KMS-11 (cell line): Measurements from ENCODE around the gene CD3E.

ENCODE experiments used
- H2AFZ ChIP-seq: fragments of 200-600 bp; sonication (generic); 2 replicates; pipeline ENCODE4 v1.6.1; 2016; ENCODE audit warnings: antibody characterized with exemption, mixed run types, low read depth
- H3K27ac ChIP-seq: fragments of 200-600 bp; sonication (generic); 2 replicates; pipeline ENCODE4 v1.6.1; 2016; ENCODE audit warnings: mild to moderate bottlenecking, mixed run types
- H3K27me3 ChIP-seq: fragments of 200-600 bp; sonication (generic); 2 replicates; pipeline ENCODE4 v1.6.1; 2017; ENCODE audit warnings: mild to moderate bottlenecking, low read depth, mixed run types, moderate library complexity; ENCODE audit not compliant: insufficient read depth
- H3K36me3 ChIP-seq: fragments of 200-600 bp; sonication (generic); 2 replicates; pipeline ENCODE4 v1.6.1; 2017; ENCODE audit warnings: mild to moderate bottlenecking, mixed run types; ENCODE audit not compliant: insufficient read depth
- H3K4me1 ChIP-seq: fragments of 200-600 bp; sonication (generic); 2 replicates; pipeline ENCODE4 v1.6.1; 2016; ENCODE audit warnings: mild to moderate bottlenecking, low read depth, mixed run types; ENCODE audit not compliant: poor library complexity, severe bottlenecking
- H3K4me2 ChIP-seq: fragments of 200-600 bp; sonication (generic); 2 replicates; pipeline ENCODE4 v1.7.0; 2016; ENCODE audit warnings: mild to moderate bottlenecking, mixed run types
- H3K4me3 ChIP-seq: fragments of 200-600 bp; sonication (generic); IDR thresholded peaks from 2 replicates; pipeline ENCODE4 v1.6.1; 2017; ENCODE audit warnings: low read depth, low read length, mixed read lengths; ENCODE audit not compliant: insufficient read depth
- H3K79me2 ChIP-seq: fragments of 200-600 bp; sonication (generic); 2 replicates; pipeline ENCODE4 v1.6.1; 2016; ENCODE audit warnings: low read depth, mixed run types; ENCODE audit not compliant: insufficient read depth
- H3K9ac ChIP-seq: fragments of 200-600 bp; sonication (generic); 2 replicates; pipeline ENCODE4 v1.6.1; 2016; ENCODE audit warnings: mild to moderate bottlenecking, mixed run types
- H4K20me1 ChIP-seq: fragments of 200-600 bp; sonication (generic); 2 replicates; pipeline ENCODE4 v1.6.1; 2016; ENCODE audit warnings: mild to moderate bottlenecking, mixed run types; ENCODE audit not compliant: insufficient read depth
- TF ChIP-seq, protein P1 (sequence below): fragments of 200-600 bp; sonication (generic); conservative IDR thresholded peaks from 2 replicates; pipeline ENCODE4 v1.6.1; 2017; ENCODE audit warnings: low read depth, mild to moderate bottlenecking, antibody characterized with exemption, low read length, moderate library complexity, mixed read lengths

CD3E gene

DNA sequence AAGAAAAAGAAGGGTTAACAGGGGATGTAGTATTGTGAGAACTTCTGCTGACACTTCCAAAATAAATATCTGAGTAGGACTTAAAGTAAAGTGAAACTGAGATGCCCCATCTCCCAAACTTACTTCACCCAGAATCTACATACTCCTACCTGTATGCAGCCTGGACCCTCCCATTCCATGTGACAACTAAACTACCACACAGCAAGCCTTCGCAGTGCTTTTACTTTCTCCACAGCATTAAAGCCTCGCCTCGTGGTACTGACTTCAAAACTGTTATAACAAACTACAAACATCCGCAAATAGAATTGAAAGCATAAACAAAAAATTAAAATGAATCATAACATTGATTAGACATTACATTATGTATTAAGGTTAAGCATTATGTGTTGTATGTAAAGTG lies 41.4 kb upstream of the CD3E start:
- H3K27me3 ChIP-seq = no peaks in the 10 kb centered on the region
- no peaks in the 10 kb centered on the region for H3K79me2 ChIP-seq
- TF ChIP-seq, protein P1, sequence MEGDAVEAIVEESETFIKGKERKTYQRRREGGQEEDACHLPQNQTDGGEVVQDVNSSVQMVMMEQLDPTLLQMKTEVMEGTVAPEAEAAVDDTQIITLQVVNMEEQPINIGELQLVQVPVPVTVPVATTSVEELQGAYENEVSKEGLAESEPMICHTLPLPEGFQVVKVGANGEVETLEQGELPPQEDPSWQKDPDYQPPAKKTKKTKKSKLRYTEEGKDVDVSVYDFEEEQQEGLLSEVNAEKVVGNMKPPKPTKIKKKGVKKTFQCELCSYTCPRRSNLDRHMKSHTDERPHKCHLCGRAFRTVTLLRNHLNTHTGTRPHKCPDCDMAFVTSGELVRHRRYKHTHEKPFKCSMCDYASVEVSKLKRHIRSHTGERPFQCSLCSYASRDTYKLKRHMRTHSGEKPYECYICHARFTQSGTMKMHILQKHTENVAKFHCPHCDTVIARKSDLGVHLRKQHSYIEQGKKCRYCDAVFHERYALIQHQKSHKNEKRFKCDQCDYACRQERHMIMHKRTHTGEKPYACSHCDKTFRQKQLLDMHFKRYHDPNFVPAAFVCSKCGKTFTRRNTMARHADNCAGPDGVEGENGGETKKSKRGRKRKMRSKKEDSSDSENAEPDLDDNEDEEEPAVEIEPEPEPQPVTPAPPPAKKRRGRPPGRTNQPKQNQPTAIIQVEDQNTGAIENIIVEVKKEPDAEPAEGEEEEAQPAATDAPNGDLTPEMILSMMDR = no peak

DNA sequence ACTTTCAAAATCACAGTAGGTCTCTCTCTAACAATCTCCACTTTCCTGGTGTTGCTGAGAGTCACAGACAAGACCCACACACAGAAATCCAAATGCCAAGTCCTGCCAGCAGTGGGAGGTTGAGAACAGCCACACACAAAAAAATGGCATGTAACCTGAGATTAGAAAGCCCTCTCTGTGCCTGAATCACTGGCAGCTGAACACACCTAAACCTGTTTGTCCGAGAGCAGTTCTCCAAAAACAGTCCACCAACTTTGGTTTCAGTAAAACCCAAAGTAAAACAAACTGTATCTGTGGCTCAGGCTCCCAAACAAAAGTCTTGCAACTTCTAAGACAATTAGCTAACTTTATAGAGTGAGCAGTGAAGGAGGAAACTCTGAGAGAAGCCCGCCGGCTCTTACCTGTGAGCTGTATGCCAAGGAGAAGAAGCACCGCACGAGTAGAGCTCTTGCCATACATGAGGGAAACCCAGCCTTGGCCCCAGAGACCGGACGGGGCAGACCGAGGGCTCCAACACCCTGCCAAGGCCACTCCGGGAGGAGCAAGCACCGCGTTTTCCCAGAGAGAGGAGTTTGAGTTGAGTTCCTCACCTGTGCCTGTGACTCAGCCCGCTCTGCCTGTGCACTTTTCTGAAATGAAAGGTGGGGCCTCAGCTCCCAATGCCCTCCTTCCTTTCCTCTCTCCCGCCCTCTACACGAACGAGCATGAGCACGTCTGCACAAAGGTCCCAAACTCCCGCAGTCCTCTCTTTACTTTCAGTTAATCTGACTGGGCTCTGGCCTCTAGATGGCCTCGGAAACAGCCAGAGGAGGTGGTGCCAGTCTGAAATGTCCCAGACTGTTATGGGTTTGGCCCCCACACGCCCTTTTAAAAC lies 40.6 kb upstream of the CD3E start, which contains the start of gene MPZL2:
Gene MPZL2 (minus strand): TSS at position 603 of the 874 bp plus-strand sequence. CDS start 144 bp downstream, at position 459.
- Histone ChIP-seq H3K9ac (no peak within 1 kb of the TSS), H2AFZ (no peak within 1 kb of the TSS), H3K4me1 (no peaks in the 10 kb centered on the region), H3K27ac (no peak within 1 kb of the TSS), H4K20me1 (no peaks in the 10 kb centered on the region), H3K27me3 (no peaks in the 10 kb centered on the region), H3K4me2 (no peak within 1 kb of the TSS), H3K4me3 (no peak within 1 kb of the TSS), H3K79me2 (no peaks in the 10 kb centered on the region), H3K36me3 (no peaks in the 10 kb centered on the region)
- TF ChIP-seq, protein P1 = no peak

More for the DNA sequence above, 41.4 kb upstream of the CD3E start:
- no peaks in the 10 kb centered on the region for H3K36me3 ChIP-seq
- H3K4me3 ChIP-seq = no peak overlapping the region
- H2AFZ ChIP-seq = no peak overlapping the region
- H3K4me2 ChIP-seq = no peak overlapping the region
- no peaks in the 10 kb centered on the region for H4K20me1 ChIP-seq
- no peak overlapping the region for H3K9ac ChIP-seq
- H3K27ac ChIP-seq = no peak overlapping the region
- no peaks in the 10 kb centered on the region for H3K4me1 ChIP-seq

DNA sequence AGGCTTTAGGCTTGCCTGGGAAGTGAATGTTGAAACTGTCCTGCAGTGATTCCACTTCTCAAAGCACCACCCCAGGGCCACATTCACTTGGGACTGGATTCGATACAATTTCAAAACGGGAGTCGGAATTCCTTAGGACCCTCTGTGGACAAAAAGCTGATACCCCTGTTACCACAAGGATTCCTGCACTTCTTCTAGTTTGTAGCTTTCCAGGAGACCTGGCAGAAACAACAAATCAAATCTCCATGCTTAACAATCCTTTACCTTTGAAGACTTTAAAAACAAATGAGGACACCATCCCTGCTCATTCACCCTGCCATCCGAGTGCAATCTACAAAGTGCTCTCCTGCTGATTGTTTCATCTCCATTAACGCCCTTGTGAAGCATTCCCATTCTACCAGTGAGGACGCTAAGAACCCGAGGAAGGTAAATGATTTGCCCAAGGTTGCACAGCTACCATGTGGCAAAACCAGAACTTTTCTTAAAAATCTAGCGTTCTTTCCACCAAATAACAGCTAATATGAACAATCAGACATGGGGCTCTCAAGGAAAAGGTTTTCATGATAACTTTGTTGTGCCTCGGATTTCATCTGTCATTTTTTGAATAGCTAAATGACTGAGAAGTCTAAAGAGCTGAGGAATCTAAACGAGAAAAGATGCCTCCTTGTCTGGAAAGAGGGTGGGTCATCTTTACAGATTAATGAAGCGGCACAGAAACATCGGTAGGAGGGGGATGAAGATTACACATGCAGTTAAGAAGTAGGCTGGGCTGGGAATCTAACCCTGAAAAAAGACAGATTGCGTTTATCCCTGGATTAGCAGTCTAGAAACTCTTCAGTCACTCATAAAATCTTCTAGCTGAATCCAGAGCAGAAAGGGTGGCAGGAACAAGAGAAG lies 39.7 kb upstream of the CD3E start:
- Histone ChIP-seq H3K27me3 (no peaks in the 10 kb centered on the region), H3K4me3 (no peak overlapping the region)

DNA sequence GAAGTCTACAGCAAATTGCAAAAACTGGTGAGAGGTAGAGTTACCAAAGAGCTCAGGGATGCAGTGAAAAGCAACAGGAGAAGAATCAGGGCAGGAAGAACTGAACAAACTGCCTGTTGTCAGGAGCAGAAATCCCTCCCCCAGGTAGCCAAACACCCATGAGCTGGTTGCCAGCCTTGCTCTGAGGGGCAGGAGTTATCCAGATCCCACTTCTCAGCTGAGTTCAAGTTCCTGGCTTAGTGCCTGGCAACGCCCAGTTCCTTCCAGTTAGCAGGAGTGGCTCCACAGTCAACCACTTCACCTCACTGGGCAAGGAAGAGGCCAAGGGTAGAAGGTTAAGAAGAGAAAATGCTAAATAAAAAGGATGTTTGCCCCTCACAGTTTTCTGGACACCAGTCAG lies 38.6 kb upstream of the CD3E start:
- Histone ChIP-seq H3K36me3 (no peaks in the 10 kb centered on the region), H3K79me2 (no peaks in the 10 kb centered on the region), H3K9ac (no peak overlapping the region), H3K27ac (no peak overlapping the region), H3K4me1 (no peaks in the 10 kb centered on the region), H4K20me1 (no peaks in the 10 kb centered on the region), H3K4me2 (no peak overlapping the region), H3K4me3 (no peak overlapping the region), H3K27me3 (no peaks in the 10 kb centered on the region), H2AFZ (no peak overlapping the region)
- TF ChIP-seq, protein P1 = no peak

More for the DNA sequence above, 39.7 kb upstream of the CD3E start:
- H3K4me1 ChIP-seq = no peaks in the 10 kb centered on the region
- TF ChIP-seq, protein P1 = no peak
- no peaks in the 10 kb centered on the region for H4K20me1 ChIP-seq
- H2AFZ ChIP-seq = no peak overlapping the region
- H3K9ac ChIP-seq = no peak overlapping the region
- H3K27ac ChIP-seq = no peak overlapping the region
- H3K4me2 ChIP-seq = no peak overlapping the region
- H3K79me2 ChIP-seq = no peaks in the 10 kb centered on the region
- no peaks in the 10 kb centered on the region for H3K36me3 ChIP-seq
